GM19468 (cell line): ENCODE measurements around the gene PCSK4.
"Not testable (repeated sequence)": the region's sequence is repeated elsewhere in the genome, so short reads cannot be mapped to it uniquely, and the experiment has no call there.

Experiments
- ATAC-seq: cut with Tn5 transposase; IDR thresholded peaks from one replicate; pipeline ENCODE4 v1.9.1; 2021; ENCODE audit warnings: mild to moderate bottlenecking, moderate library complexity, moderate number of reproducible peaks; ENCODE audit not compliant: unreplicated experiment; ENCODE audit errors: extremely low read depth

PCSK4 gene

GRCh38 chr19:1505991-1506881 lies 16.1 kb upstream of the PCSK4 start:
- no peak for ATAC-seq

- ATAC-seq, result no peak
Measured at GRCh38 chr19:1505012-1505411, 14.9 kb upstream of the PCSK4 start.

GRCh38 chr19:1503925-1504773 lies 14.0 kb upstream of the PCSK4 start:
- ATAC-seq, result no peak

GRCh38 chr19:1503089-1503924 lies 13.2 kb upstream of the PCSK4 start:
- ATAC-seq, result no peak

- ATAC-seq, result no peak
Measured at GRCh38 chr19:1502433-1503088, 12.4 kb upstream of the PCSK4 start.

- no peak for ATAC-seq
Measured at GRCh38 chr19:1501200-1501595, 11.0 kb upstream of the PCSK4 start.

- ATAC-seq, result not testable (repeated sequence)
Measured at GRCh38 chr19:1499231-1499630, 9.1 kb upstream of the PCSK4 start.

GRCh38 chr19:1497578-1498235 lies 7.6 kb upstream of the PCSK4 start:
- no peak for ATAC-seq

- ATAC-seq, result no peak
Measured at GRCh38 chr19:1496714-1497577, 6.8 kb upstream of the PCSK4 start.

GRCh38 chr19:1495799-1496713 lies 5.9 kb upstream of the PCSK4 start:
- no peak for ATAC-seq

- no peak for ATAC-seq
Measured at GRCh38 chr19:1495051-1495798, 5.1 kb upstream of the PCSK4 start.

- no peak for ATAC-seq
Measured at GRCh38 chr19:1494115-1494815, 4.1 kb upstream of the PCSK4 start.

GRCh38 chr19:1492474-1493006 lies 2.4 kb upstream of the PCSK4 start:
- no peak for ATAC-seq

GRCh38 chr19:1491849-1492170 lies 1.7 kb upstream of the PCSK4 start:
- ATAC-seq, result no peak

GRCh38 chr19:1491114-1491848 lies 1.1 kb upstream of the PCSK4 start, which contains the start of gene REEP6:
Gene REEP6 (plus strand): TSS chr19:1491181. CDS start chr19:1491270, 89 bp downstream.
- no peak for ATAC-seq
